Head of caudate nucleus (tissue), 42 donors: ENCODE data around the gene TENM4.

Experiments used
- DNase-seq, 42 donors: peaks; one replicate each; pipeline versions ENCODE4 v3.0.0 to v3.0.0-alpha.2; 2020 to 2021; ENCODE audit warnings: mixed read lengths in 7 of 42
- intact Hi-C: fragments of 100-400 bp; cut with DNase I; formaldehyde crosslinking; loops from one replicate; pipeline ENCODE4 v1.15.0; 2022

Gene TENM4

GRCh38 chr11:78685156-78685555, 755.7 kb downstream of the TENM4 start:
- no peak for DNase-seq
- intact Hi-C loops: no loop called here

- DNase-seq: no peak
- intact Hi-C loops: no loop called here
Measured at GRCh38 chr11:78684377-78684776, 756.5 kb downstream of the TENM4 start.

- intact Hi-C loops: no loop called here
Measured at GRCh38 chr11:78683774-78684173, 757.1 kb downstream of the TENM4 start.

GRCh38 chr11:78676026-78676557, 764.7 kb downstream of the TENM4 start:
- DNase-seq: no peak
- intact Hi-C loops: no loop called here

More at GRCh38 chr11:78683774-78684173, 757.1 kb downstream of the TENM4 start:
- no peak for DNase-seq

GRCh38 chr11:78672850-78673620, 767.8 kb downstream of the TENM4 start:
- DNase-seq: no peak
- intact Hi-C loops: no loop called here

GRCh38 chr11:78669249-78669648, 771.6 kb downstream of the TENM4 start:
- DNase-seq: peak in 1 of 42 donors; percentile 1
- intact Hi-C loops: no loop called here

- intact Hi-C loops: no loop called here
- peak in 1 of 42 donors; percentile 0 for DNase-seq
Measured at GRCh38 chr11:78667461-78667860, 773.4 kb downstream of the TENM4 start.

GRCh38 chr11:78666675-78667160, 774.1 kb downstream of the TENM4 start:
- intact Hi-C loops: no loop called here
- peak in 1 of 42 donors; percentile 1 for DNase-seq

- intact Hi-C loops: no loop called here
- DNase-seq: no peak
Measured at GRCh38 chr11:78664636-78665035, 776.2 kb downstream of the TENM4 start.

GRCh38 chr11:78662811-78663210, 778.0 kb downstream of the TENM4 start:
- intact Hi-C loops: no loop called here
- DNase-seq: peak in 1 of 42 donors; percentile 31

GRCh38 chr11:78660471-78660870, 780.4 kb downstream of the TENM4 start:
- peak in 7 of 42 donors; percentile 12 to 74 (median 27) for DNase-seq
- intact Hi-C loops: no loop called here

GRCh38 chr11:78659326-78660270, 781.2 kb downstream of the TENM4 start:
- peak in 3 of 42 donors; percentile 11 to 38 (median 35) for DNase-seq

GRCh38 chr11:78657968-78658839, 782.6 kb downstream of the TENM4 start:
- DNase-seq: peak in 3 of 42 donors; percentile 6 to 28 (median 11)
- intact Hi-C loops: no loop called here

More at GRCh38 chr11:78659326-78660270, 781.2 kb downstream of the TENM4 start:
- intact Hi-C loops: no loop called here

GRCh38 chr11:78657441-78657840, 783.4 kb downstream of the TENM4 start:
- intact Hi-C loops: no loop called here
- peak in 1 of 42 donors; percentile 2 for DNase-seq

GRCh38 chr11:78656984-78657383, 783.8 kb downstream of the TENM4 start:
- peak in 1 of 42 donors; percentile 0 for DNase-seq
- intact Hi-C loops: no loop called here

- intact Hi-C loops: no loop called here
- DNase-seq: no peak
Measured at GRCh38 chr11:78656327-78656726, 784.5 kb downstream of the TENM4 start.

- intact Hi-C loops: no loop called here
- DNase-seq: no peak
Measured at GRCh38 chr11:78655561-78655960, 785.3 kb downstream of the TENM4 start.

GRCh38 chr11:78654866-78655265, 786.0 kb downstream of the TENM4 start:
- DNase-seq: no peak
- intact Hi-C loops: no loop called here
